GM10266 (cell line): Measurements from ENCODE around the gene NPLOC4.

Source experiments
- DNase-seq: peaks from one replicate; pipeline ENCODE4 v3.0.0; 2012; ENCODE audit errors: extremely low spot score
- TF ChIP-seq, protein P1 (sequence below): IDR thresholded peaks from 2 replicates; pipeline ENCODE4 v1.5.1; 2012; ENCODE audit warnings: mild to moderate bottlenecking, low read depth; ENCODE audit not compliant: control insufficient read depth, insufficient read depth; ENCODE audit errors: missing control alignments

Gene NPLOC4

DNA sequence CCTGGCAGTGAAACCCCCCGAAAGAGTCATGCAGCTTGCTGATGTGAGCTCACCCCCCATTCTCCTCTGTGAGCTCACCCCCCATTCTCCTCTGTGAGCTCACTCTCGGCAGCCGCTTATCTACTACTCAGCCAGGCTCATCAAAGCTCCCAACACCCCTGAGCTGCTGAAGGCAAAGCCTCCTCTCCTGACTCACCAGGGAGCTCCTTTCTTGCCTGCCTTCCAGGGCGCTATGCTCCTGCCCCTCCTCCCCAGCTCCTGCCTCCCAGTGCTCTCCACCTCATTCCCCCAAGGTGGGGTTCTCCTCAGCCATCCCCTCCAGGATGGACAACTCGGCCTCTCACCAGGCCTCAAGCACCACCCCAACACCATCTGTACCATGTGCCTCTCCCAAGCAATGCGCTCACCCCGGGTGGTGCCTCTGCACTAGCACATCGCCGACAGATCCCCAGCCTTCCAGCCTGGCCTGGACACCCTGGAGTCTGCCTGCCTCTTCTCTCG, 57.0 kb downstream of the NPLOC4 start:
- TF ChIP-seq, protein P1, sequence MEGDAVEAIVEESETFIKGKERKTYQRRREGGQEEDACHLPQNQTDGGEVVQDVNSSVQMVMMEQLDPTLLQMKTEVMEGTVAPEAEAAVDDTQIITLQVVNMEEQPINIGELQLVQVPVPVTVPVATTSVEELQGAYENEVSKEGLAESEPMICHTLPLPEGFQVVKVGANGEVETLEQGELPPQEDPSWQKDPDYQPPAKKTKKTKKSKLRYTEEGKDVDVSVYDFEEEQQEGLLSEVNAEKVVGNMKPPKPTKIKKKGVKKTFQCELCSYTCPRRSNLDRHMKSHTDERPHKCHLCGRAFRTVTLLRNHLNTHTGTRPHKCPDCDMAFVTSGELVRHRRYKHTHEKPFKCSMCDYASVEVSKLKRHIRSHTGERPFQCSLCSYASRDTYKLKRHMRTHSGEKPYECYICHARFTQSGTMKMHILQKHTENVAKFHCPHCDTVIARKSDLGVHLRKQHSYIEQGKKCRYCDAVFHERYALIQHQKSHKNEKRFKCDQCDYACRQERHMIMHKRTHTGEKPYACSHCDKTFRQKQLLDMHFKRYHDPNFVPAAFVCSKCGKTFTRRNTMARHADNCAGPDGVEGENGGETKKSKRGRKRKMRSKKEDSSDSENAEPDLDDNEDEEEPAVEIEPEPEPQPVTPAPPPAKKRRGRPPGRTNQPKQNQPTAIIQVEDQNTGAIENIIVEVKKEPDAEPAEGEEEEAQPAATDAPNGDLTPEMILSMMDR = no peak
- DNase-seq = no peak

DNA sequence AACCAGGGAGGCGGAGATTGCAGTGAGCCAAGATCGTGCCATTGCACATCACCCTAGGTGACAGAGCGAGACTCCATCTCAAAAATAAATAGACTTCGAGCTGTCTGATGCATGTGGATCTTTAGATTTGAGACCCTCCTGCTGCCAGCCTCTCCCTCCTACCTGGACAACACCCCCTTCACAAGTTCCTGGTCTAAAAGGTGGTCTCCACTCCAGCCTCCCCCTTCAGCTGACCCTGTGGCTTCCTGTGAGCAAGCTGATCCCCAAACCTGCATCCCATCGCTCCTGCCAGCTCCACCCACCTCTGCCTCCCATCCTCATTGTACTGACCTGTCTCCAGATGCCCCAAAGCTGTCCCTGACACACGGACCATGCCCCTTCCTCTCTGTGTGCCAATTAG, 57.6 kb downstream of the NPLOC4 start:
- DNase-seq = no peak

DNA sequence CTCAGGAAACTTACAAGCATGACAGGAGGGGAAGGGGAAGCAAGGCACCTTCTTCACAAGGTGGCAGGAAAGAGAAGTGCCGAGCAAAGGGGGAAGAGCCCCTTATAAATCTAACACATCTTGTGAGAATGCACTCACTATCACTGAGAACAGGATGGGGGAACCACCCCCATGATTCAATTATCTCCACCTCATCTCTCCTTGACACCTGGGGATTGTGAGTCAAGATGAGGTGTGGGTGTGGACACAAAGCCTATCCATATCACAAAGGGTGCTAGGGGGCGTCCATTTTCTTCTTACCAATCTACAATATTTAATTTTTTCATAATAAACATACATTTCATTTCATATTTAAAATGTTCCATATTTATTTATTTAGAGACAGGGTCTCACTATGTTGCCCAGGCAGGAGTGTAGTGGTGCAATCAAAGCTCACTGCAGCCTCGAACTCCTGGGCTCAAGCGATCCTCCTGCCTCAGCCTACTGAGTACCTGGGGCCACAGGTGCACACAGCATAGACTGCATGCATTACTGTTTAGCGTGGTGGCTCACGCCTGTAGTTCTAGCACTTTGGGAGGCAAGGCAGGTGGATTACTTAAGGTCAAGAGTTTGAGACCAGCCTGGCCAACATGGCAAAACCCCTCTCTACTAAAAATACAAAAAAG, 58.2 kb downstream of the NPLOC4 start:
- TF ChIP-seq, protein P1 = no peak
- no peak for DNase-seq

More for the DNA sequence above, 57.6 kb downstream of the NPLOC4 start:
- TF ChIP-seq, protein P1 = no peak

DNA sequence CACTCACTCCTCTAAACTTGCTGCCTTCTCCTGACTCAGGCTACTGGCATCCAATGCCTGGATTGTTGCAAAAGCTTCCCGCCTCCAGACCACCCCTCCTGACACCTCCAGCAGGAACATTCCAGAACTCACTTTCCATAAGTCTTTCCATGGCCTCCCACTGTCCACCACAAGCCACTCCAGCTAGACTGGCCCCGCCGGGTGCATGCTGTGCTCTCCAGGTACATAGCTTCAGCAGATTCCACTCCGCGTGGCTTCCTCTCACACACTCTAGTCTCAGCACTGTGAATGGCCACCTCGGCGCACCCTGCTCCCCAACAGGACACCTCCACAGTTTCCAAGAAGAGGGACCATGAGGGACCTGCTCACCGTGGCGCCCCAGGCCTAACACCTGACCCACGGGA, 58.9 kb downstream of the NPLOC4 start:
- TF ChIP-seq, protein P1 = no peak
- no peak for DNase-seq

DNA sequence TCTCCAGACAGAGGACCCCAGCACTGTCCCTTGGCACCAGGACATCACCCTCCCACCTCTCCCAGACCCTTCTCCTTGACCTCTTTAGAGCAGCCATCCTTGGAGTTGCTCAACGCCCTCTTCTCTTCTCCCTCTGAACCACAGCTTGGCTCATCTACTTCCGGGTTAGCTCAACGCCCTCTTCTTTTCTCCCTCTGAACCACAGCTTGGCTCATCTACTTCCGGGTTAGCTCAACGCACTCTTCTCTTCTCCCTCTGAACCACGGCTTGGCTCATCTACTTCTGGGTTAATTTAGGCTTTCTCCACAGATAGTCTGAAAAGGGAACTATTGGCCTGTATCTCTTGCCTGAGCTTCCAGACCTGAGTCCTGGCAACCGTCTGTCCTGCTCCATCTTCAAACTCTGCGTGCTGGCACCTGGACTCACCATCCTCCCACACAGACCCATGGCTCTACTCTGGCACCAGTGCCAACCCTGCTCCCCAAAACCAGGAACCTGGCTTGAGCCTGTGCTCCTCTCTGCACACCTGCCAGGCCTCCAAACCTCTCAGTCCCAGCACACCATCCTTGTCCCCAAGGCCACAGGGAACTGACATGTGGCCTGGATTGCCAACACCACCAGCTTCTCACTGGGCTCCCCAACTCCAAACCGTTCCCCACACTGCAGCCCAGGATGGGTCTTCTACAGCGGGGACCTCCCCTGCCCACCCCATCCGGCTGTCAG, 59.5 kb downstream of the NPLOC4 start:
- no peak for DNase-seq
- TF ChIP-seq, protein P1 = no peak

DNA sequence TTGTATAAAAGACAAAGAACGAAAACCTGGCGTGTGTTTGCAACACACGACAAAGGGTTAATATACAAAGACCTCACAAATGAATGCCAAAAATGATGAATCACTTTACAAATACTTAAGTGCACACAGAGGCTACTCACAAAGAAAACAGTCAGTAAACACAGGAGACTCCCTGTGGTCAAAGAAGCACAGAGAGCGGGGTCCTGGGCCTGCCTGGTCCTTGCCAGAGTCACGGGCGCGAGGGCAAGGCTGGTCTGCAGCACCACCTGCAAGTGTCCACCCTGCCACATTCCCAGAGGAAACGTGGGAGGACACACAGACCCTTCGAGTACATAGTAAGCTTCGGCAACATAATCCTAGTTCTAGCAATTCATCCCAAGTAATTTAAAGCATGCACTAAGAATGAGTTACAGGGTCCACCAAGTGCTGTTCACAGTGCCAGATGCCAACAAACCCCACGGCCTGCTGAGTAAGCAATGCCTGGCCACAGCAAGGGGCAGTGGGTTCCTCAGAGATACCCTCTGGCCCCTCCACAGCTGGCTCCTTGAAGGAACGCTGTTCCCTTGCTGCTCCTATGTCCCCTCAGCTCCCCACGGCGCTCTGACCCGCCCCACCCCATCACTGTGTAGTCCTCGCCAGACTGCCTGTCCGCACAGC, 60.2 kb downstream of the NPLOC4 start:
- TF ChIP-seq, protein P1 = no peak
- DNase-seq = no peak

DNA sequence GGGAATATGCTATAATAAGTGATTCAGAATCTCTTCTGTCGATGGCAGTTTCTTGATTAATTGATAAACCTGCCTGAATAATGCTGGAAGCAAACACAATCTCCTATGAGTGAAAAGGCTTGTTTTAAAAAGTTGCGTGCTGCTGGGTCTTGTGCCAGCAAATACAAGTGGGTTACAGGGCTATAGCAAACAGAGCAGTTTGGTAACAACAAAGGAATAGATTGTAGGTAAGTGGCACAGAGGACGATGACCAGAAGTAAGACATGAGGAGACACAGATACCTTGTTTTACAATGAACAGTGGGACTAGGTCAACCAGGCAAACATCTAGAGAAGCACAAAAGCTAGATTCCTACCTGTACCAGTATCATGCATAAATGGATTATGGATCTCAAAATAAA, 61.1 kb downstream of the NPLOC4 start:
- DNase-seq = no peak
- TF ChIP-seq, protein P1 = no peak
